Neural crest cell (in vitro differentiated cells): Measurements from ENCODE around the gene PIK3C2G. TPM values are rescaled to one million over a fixed set of nuclear protein-coding genes. Genes with fewer than 3 reads are reported as not detected.

ENCODE experiments used
- DNase-seq: peaks from one replicate; pipeline ENCODE4 v3.0.0; 2021; ENCODE audit warnings: low read depth, mixed read lengths, low spot score
- H3K27ac Mint-ChIP-seq: one replicate; pipeline ENCODE4 v1.8.0; 2021; ENCODE audit warnings: mild to moderate bottlenecking, mixed read lengths; ENCODE audit not compliant: unreplicated experiment
- H3K27me3 Mint-ChIP-seq: 2 replicates; pipeline ENCODE4 v1.8.0; 2021; ENCODE audit warnings: low read depth, mild to moderate bottlenecking, mixed read lengths
- H3K36me3 Mint-ChIP-seq: 2 replicates; pipeline ENCODE4 v1.8.0; 2021; ENCODE audit warnings: low read depth, mild to moderate bottlenecking, mixed read lengths
- H3K4me1 Mint-ChIP-seq: 2 replicates; pipeline ENCODE4 v1.8.0; 2021; ENCODE audit warnings: mixed read lengths
- H3K4me3 Mint-ChIP-seq: one replicate; pipeline ENCODE4 v1.8.0; 2021; ENCODE audit warnings: mild to moderate bottlenecking, mixed read lengths
- H3K9me3 Mint-ChIP-seq: 2 replicates; pipeline ENCODE4 v1.8.0; 2021; ENCODE audit warnings: mixed read lengths
- CTCF ChIP-seq: fragments of 200-600 bp; sonication (generic); conservative IDR thresholded peaks from 2 replicates; pipeline ENCODE4 v1.5.0; 2021; ENCODE audit warnings: antibody characterized with exemption, mild to moderate bottlenecking
- total RNA-seq: library from RNA; stranded (reverse); gene quantifications from 2 replicates; pipeline ENCODE4 v1.2.1, GENCODE V29; 2021

PIK3C2G gene
- total RNA-seq, 1 donor from 2014 or later = not detected

GRCh38 chr12:18320976-18321375 is 59.7 kb downstream of the PIK3C2G start:
- H3K36me3 Mint-ChIP-seq = no peaks in the 10 kb centered on the region
- no peak for DNase-seq
- H3K27ac Mint-ChIP-seq = no peak overlapping the region
- no peaks in the 10 kb centered on the region for H3K9me3 Mint-ChIP-seq
- no peak overlapping the region for H3K4me3 Mint-ChIP-seq
- no peaks in the 10 kb centered on the region for H3K4me1 Mint-ChIP-seq
- TF ChIP-seq CTCF = no peak
- no peaks in the 10 kb centered on the region for H3K27me3 Mint-ChIP-seq

- no peak overlapping the region for H3K27ac Mint-ChIP-seq
- no peaks in the 10 kb centered on the region for H3K27me3 Mint-ChIP-seq
- H3K4me3 Mint-ChIP-seq = no peak overlapping the region
- no peaks in the 10 kb centered on the region for H3K9me3 Mint-ChIP-seq
- no peaks in the 10 kb centered on the region for H3K36me3 Mint-ChIP-seq
- DNase-seq = no peak
- no peak for TF ChIP-seq CTCF
- H3K4me1 Mint-ChIP-seq = no peaks in the 10 kb centered on the region
Measured at GRCh38 chr12:18323159-18323558, 61.8 kb downstream of the PIK3C2G start.

GRCh38 chr12:18327036-18327435 is 65.7 kb downstream of the PIK3C2G start:
- no peaks in the 10 kb centered on the region for H3K4me1 Mint-ChIP-seq
- H3K27me3 Mint-ChIP-seq = no peaks in the 10 kb centered on the region
- no peaks in the 10 kb centered on the region for H3K9me3 Mint-ChIP-seq
- no peak overlapping the region for H3K27ac Mint-ChIP-seq
- TF ChIP-seq CTCF = no peak
- DNase-seq = no peak
- H3K4me3 Mint-ChIP-seq = no peak overlapping the region
- no peaks in the 10 kb centered on the region for H3K36me3 Mint-ChIP-seq

GRCh38 chr12:18332173-18332572 is 70.9 kb downstream of the PIK3C2G start:
- Mint-ChIP-seq H3K36me3 (no peaks in the 10 kb centered on the region), H3K9me3 (no peaks in the 10 kb centered on the region), H3K4me3 (no peak overlapping the region), H3K27ac (no peak overlapping the region), H3K4me1 (no peaks in the 10 kb centered on the region), H3K27me3 (no peaks in the 10 kb centered on the region)
- no peak for DNase-seq
- TF ChIP-seq CTCF = no peak

- H3K4me3 Mint-ChIP-seq = no peak overlapping the region
- no peaks in the 10 kb centered on the region for H3K4me1 Mint-ChIP-seq
- no peak for TF ChIP-seq CTCF
- no peak overlapping the region for H3K27ac Mint-ChIP-seq
- H3K27me3 Mint-ChIP-seq = no peaks in the 10 kb centered on the region
- no peaks in the 10 kb centered on the region for H3K36me3 Mint-ChIP-seq
- H3K9me3 Mint-ChIP-seq = no peaks in the 10 kb centered on the region
- DNase-seq = no peak
Measured at GRCh38 chr12:18339633-18340032, 78.3 kb downstream of the PIK3C2G start.

- Mint-ChIP-seq H3K9me3 (no peaks in the 10 kb centered on the region), H3K27me3 (no peaks in the 10 kb centered on the region), H3K4me3 (no peak overlapping the region), H3K36me3 (no peaks in the 10 kb centered on the region), H3K4me1 (no peaks in the 10 kb centered on the region), H3K27ac (no peak overlapping the region)
- no peak for DNase-seq
- TF ChIP-seq CTCF = no peak
Measured at GRCh38 chr12:18340186-18340585, 78.9 kb downstream of the PIK3C2G start.
